ENCODE measurements around the gene ITGB5. TPM values are rescaled to one million over a fixed set of nuclear protein-coding genes. Genes with fewer than 3 reads are reported as not detected.

The ITGB5 gene
- total and polyA plus RNA-seq, 4 donors, result 21.0 to 126 (median 43.7) TPM

DNA sequence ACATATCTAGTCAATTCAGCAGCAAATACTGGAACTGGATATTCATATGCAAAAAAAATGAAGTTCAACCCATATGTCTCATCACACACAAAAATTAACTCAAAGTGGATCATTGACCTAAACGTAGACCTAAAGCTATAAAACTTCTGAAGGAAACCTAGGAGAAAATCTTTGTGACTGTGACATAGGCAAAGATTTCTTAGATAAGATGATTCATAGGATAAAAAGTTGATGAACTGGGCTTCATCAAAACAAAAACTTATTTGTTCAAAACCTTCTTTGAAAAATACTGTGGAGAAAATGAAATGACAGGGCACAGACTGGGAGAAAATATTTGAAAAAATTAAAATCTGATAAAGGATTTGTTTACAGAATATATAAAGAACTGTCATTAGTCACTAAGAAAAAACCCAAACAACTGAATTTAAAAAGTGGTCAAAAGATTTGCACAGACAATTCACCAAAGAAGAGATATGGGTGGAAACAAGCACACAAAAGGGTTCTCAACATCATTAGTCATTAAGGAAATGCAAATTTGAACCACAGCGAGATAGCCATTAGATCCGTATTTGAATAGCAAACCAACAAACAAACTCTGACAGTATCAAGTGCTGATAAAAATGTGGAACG lies 62.8 kb downstream of the ITGB5 start:
- ATAC-seq (ENCODE audit: insufficient read depth, low FRiP score), result no peak
- DNase-seq, result no peak
- Histone ChIP-seq H3K4me3 (no peak overlapping the region), H3K36me3 (ENCODE audit: control insufficient read depth in 4 of 4, insufficient read depth in 4 of 4, low read length in 4 of 4) (peaks cover 2 to 7% (median 2%) of the 10 kb centered on the region in 4 donors), H3K4me1 (ENCODE audit: control insufficient read depth in 5 of 5, insufficient read depth in 5 of 5, low read length in 5 of 5) (peaks cover 0 to 5% (median 3%) of the 10 kb centered on the region in 5 donors), H3K9me3 (ENCODE audit: control insufficient read depth in 4 of 4, insufficient read depth in 3 of 4, low read length in 3 of 4) (no peaks in the 10 kb centered on the region), H3K27me3 (ENCODE audit: control insufficient read depth in 3 of 3, insufficient read depth in 3 of 3, low read length in 2 of 3) (no peaks in the 10 kb centered on the region), H3K27ac (ENCODE audit: low read depth in 1 of 2, low read length in 1 of 2) (no peak overlapping the region), H3K9ac (ENCODE audit: insufficient read depth in 1 of 2, low read length in 2 of 2) (no peak overlapping the region)
- WGBS, 2 donors, result 85 to 95% methylated on average over 4 of the region's 4 CpGs
- TF ChIP-seq, protein P1, sequence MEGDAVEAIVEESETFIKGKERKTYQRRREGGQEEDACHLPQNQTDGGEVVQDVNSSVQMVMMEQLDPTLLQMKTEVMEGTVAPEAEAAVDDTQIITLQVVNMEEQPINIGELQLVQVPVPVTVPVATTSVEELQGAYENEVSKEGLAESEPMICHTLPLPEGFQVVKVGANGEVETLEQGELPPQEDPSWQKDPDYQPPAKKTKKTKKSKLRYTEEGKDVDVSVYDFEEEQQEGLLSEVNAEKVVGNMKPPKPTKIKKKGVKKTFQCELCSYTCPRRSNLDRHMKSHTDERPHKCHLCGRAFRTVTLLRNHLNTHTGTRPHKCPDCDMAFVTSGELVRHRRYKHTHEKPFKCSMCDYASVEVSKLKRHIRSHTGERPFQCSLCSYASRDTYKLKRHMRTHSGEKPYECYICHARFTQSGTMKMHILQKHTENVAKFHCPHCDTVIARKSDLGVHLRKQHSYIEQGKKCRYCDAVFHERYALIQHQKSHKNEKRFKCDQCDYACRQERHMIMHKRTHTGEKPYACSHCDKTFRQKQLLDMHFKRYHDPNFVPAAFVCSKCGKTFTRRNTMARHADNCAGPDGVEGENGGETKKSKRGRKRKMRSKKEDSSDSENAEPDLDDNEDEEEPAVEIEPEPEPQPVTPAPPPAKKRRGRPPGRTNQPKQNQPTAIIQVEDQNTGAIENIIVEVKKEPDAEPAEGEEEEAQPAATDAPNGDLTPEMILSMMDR (IDR thresholded peaks at IDR 0.05; ENCODE audit: control extremely low read depth, extremely low read depth), result no peak

DNA sequence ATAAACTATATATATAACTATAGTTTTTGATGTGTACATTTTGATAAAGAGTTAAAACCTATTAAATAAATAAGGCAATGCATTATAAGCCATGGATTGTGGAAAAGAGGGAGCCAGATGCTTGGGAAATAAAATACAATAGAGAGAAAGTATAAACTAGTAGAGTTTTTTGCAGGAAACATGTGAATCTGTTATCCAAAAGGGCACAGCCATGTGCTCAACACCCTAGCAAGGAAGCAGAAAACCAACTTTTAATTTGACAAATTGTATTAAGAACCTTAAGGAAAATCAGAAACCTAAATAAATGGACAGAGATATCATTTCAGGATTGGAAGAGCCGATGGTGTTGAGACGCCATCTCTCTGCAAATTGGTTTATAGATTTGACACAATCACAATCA lies 63.5 kb downstream of the ITGB5 start:
- 95 to 97% methylated on average over 2 of the region's 2 CpGs for WGBS, 2 donors
- TF ChIP-seq, protein P1 (IDR thresholded peaks at IDR 0.05; ENCODE audit: control extremely low read depth, extremely low read depth), result no peak
- Histone ChIP-seq H3K27me3 (ENCODE audit: control insufficient read depth in 3 of 3, insufficient read depth in 3 of 3, low read length in 2 of 3) (no peaks in the 10 kb centered on the region), H3K4me1 (ENCODE audit: control insufficient read depth in 5 of 5, insufficient read depth in 5 of 5, low read length in 5 of 5) (peaks cover 0 to 3% (median 0%) of the 10 kb centered on the region in 5 donors), H3K27ac (ENCODE audit: low read depth in 1 of 2, low read length in 1 of 2) (no peak overlapping the region), H3K9ac (ENCODE audit: insufficient read depth in 1 of 2, low read length in 2 of 2) (no peak overlapping the region), H3K9me3 (ENCODE audit: control insufficient read depth in 4 of 4, insufficient read depth in 3 of 4, low read length in 3 of 4) (no peaks in the 10 kb centered on the region), H3K36me3 (ENCODE audit: control insufficient read depth in 4 of 4, insufficient read depth in 4 of 4, low read length in 4 of 4) (peaks cover 2 to 7% (median 2%) of the 10 kb centered on the region in 4 donors), H3K4me3 (no peak overlapping the region)
- ATAC-seq (ENCODE audit: insufficient read depth, low FRiP score), result no peak
- DNase-seq, result no peak

DNA sequence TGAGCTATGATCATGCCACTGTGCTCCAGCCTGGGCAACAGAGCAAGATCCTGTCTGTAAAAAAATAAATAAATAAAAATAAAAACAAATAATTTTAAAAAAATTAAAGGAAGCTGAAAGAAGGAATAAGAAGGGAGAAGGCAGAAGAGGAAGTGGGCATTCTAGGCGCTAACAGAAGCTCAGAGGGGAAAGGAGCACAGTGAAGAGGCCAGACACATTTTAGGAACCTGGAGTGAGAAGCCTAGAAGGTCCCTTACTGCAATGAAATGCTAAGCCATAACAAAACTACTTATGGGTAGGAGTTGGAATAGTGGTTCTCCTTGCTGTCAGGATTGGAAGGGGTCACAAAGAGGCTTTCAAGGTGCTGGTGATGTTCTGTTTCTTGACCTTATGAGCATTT lies 64.0 kb downstream of the ITGB5 start:
- no peaks in the 10 kb centered on the region for H3K9me3 ChIP-seq (ENCODE audit: control insufficient read depth in 4 of 4, insufficient read depth in 3 of 4, low read length in 3 of 4)
- H3K27ac ChIP-seq (ENCODE audit: low read depth in 1 of 2, low read length in 1 of 2), result no peak overlapping the region
- no peak overlapping the region for H3K9ac ChIP-seq (ENCODE audit: insufficient read depth in 1 of 2, low read length in 2 of 2)
- H3K36me3 ChIP-seq (ENCODE audit: control insufficient read depth in 4 of 4, insufficient read depth in 4 of 4, low read length in 4 of 4), result peaks cover 2 to 7% (median 2%) of the 10 kb centered on the region in 4 donors
- TF ChIP-seq, protein P1 (IDR thresholded peaks at IDR 0.05; ENCODE audit: control extremely low read depth, extremely low read depth), result no peak
- WGBS, 2 donors, result 40 to 71% methylated on average over 1 of the region's 1 CpG
- H3K4me1 ChIP-seq (ENCODE audit: control insufficient read depth in 5 of 5, insufficient read depth in 5 of 5, low read length in 5 of 5), result peaks cover 0 to 3% (median 0%) of the 10 kb centered on the region in 5 donors
- ATAC-seq (ENCODE audit: insufficient read depth, low FRiP score) (no peak), DNase-seq (no peak)
- no peaks in the 10 kb centered on the region for H3K27me3 ChIP-seq (ENCODE audit: control insufficient read depth in 3 of 3, insufficient read depth in 3 of 3, low read length in 2 of 3)
- H3K4me3 ChIP-seq, result no peak overlapping the region

DNA sequence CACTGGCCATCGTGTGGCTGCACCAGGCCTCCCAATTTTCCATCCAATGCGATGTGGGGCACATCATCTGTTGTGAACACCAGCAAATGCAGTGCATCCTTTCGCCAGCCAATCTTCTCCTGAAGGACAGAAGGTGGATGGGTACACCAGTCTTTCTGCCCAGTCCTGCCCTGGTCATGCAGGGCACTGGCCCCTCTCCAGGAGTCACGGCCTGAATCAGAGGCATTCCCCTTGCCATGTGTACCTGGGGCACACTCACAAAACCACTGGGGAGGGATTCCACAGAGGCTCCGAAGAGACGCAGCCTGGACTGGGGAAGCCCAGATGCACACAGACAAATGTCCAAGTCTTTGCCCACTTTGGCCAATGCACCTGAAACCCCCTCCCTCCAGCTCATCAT lies 65.8 kb downstream of the ITGB5 start:
- no peak for ATAC-seq (ENCODE audit: insufficient read depth, low FRiP score)
- WGBS, 2 donors, result 96 to 100% methylated on average over 6 of the region's 6 CpGs
- Histone ChIP-seq H3K4me1 (ENCODE audit: control insufficient read depth in 5 of 5, insufficient read depth in 5 of 5, low read length in 5 of 5) (peaks cover 0 to 3% (median 0%) of the 10 kb centered on the region in 5 donors), H3K9me3 (ENCODE audit: control insufficient read depth in 4 of 4, insufficient read depth in 3 of 4, low read length in 3 of 4) (no peaks in the 10 kb centered on the region), H3K27me3 (ENCODE audit: control insufficient read depth in 3 of 3, insufficient read depth in 3 of 3, low read length in 2 of 3) (no peaks in the 10 kb centered on the region), H3K27ac (ENCODE audit: low read depth in 1 of 2, low read length in 1 of 2) (no peak overlapping the region), H3K9ac (ENCODE audit: insufficient read depth in 1 of 2, low read length in 2 of 2) (no peak overlapping the region), H3K36me3 (ENCODE audit: control insufficient read depth in 4 of 4, insufficient read depth in 4 of 4, low read length in 4 of 4) (peaks cover 3 to 12% (median 7%) of the 10 kb centered on the region in 4 donors), H3K4me3 (no peak overlapping the region)
- no peak for DNase-seq
- TF ChIP-seq, protein P1 (IDR thresholded peaks at IDR 0.05; ENCODE audit: control extremely low read depth, extremely low read depth), result no peak

All from lung (tissue), 12 donors.